ENCODE measurements around the gene ACVR1B.

- TF ChIP-seq CTCF (IDR thresholded peaks at IDR 0.05): no peak
- no peak for TF ChIP-seq POLR2A (IDR thresholded peaks at IDR 0.05)
- no peak for TF ChIP-seq POLR2AphosphoS5 (IDR thresholded peaks at IDR 0.05; ENCODE audit: insufficient read depth in 1 of 2, low read depth in 1 of 2)
These were observed 2.4 kb downstream of the ACVR1B start for GRCh38 chr12:51953864-51954263.

Measured in vagina (tissue), 2 donors.